OCI-M1 (cell line): ENCODE results near the gene ITGA8.
"Not testable (repeated sequence)": the region's sequence is repeated elsewhere in the genome, so short reads cannot be mapped to it uniquely, and the experiment has no call there.

Source experiments
- DNase-seq: peaks from one replicate; lab custom pipeline; 2025; lab: John Stamatoyannopoulos, UW

The ITGA8 gene

GRCh38 chr10:15609246-15609645, 110.5 kb downstream of the ITGA8 start:
- no peak for DNase-seq

GRCh38 chr10:15606377-15606776, 113.3 kb downstream of the ITGA8 start:
- no peak for DNase-seq

- no peak for DNase-seq
These were observed 113.9 kb downstream of the ITGA8 start for GRCh38 chr10:15605740-15606369.

DNA sequence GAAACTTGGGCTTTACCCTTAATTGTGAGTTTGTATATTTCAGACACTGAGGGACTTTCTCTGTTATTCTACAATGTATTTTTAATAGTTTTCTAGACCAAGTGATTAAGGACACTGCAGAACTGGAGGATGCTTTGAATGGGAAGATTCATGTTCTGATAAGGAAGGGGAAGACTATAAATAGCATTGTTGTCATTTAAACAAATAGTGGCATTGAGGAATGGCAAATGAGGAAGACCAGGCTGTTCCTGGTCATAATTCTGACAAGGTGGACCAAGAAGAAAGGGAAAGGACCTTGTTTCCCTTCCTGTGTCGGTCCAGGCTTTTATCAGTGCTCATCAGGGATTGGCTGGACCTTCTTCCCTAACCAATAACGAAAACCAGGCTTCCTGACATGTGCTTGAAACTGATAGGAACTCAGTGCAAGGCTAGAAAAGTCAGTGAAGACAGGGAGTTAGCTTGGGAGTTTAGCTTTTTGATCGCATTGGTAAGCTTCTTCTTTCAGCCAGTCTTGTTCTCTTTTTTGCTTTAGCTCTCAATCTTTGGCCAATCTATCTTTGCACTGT, 116.2 kb downstream of the ITGA8 start:
- peak; percentile 69 for DNase-seq

GRCh38 chr10:15601819-15602218, 117.9 kb downstream of the ITGA8 start:
- DNase-seq, result no peak

- DNase-seq, result no peak
These were observed 124.5 kb downstream of the ITGA8 start for GRCh38 chr10:15595260-15595659.

DNA sequence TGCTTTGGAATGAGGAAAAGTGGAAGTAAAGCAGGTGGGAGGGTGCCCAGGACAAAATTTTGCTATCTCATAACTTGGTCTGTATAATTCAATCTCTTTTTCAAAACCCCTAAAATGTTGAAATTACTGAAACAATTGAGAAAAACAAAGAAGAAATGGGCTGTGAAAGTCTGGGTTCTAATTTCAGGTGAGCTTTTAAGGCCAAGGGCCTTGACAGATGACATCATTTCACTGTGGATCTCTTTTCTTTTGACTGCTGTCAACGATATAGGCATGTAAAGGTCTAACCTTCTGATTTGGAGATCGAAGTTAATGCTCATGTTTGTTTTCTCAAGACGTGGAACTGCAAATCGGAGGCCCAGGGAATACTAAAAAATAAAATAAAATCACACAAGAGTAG, 127.8 kb downstream of the ITGA8 start:
- DNase-seq, result no peak

DNA sequence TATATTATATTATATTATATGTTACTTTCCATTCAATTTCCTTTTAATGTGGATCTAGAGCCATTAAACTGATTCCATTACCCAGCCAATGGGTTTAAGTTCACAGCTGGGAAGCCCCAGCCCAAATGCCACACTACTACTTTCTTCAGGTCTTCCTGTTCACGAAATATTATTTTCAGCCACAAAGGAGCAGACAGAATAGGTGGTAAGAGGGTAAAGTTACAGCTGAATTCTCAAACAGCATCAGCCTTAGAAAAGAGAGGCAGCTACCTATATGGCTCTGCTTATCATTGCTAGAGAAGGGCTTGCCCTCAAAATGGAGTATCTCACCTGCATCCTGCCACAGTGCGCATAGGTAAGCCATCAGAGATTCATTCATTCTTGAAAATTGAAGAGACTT, 128.3 kb downstream of the ITGA8 start:
- no peak for DNase-seq

GRCh38 chr10:15588635-15589508, 130.8 kb downstream of the ITGA8 start:
- no peak for DNase-seq

DNA sequence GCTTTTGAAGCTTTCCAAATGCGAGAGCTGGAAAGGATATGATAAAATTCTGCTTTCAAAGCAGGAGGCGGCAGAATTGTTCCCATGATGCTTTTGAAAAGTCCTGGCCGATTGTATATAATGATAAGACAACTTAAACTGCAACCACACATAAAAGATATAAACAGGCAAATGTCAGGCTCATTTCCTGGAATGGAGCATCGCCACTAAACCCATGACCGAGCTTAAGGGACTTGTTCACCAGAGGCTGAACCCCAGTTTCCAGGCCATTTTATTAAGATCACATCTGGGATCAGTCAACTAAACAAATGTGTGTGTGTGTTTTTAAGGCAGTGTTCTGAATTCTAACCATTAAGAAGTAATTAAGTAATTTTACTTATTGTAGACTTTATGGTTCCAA, 131.6 kb downstream of the ITGA8 start:
- no peak for DNase-seq

DNA sequence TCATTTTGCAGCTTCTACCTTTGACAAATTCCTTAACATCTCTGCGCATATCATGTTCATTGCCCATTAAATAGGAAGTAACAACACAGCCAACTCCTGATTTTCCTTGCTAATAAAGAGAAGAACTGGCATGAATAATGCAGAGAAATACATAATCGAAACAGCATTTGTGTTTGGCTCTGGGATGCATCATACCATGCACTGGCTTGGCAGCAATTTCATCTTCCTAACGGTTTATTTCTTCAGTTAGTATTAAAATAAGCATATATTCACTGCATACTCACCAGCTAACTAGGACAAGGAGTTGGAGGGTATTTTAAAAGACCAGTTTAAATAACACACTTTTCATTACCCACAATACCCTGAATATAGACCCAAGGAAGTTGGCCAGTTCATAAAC, 132.5 kb downstream of the ITGA8 start:
- no peak for DNase-seq

- DNase-seq, result peak; percentile 84
These were observed 134.4 kb downstream of the ITGA8 start for GRCh38 chr10:15585303-15585715.

DNA sequence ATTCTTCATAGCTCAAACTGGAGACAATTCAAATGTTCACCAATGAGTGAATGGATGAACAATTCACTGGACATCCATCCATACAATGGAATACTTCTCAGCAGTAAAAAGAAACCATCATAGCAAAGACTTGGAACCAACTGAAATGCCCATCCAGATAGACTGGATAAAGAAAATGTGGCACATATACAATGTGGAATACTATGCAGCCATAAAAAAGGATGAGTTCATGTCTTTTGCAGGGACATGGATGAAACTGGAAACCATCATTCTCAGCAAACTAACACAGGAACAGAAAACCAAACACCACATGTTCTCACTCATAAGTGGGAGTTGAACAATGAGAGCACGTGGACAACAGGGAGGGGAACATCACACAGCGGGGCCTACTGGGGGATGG, 136.8 kb downstream of the ITGA8 start:
- not testable (repeated sequence) for DNase-seq

GRCh38 chr10:15579605-15580004, 140.1 kb downstream of the ITGA8 start:
- no peak for DNase-seq

DNA sequence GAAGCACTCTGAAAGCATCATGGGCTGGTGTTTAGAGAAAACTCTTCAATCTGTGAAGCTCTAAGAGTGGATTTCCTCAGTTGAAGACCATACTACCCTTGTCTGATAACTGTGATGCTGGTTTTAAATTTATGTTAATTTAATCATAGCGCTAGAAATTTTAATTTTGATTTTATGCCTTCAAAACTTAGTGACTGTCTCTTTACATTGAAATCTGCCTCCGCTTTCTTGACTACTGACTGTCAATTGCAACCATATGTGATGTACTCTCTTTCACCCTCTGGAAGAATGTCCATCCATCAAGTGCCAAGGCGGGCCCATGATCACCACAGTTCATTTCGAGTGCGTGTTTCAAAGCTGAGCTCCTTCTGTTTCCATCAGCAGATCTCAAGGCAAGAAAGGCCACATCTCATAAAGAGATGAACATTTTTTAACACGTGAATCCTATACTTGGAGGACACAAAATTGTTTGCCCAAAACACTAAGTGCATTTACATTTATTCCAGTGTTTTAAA, 147.1 kb downstream of the ITGA8 start:
- DNase-seq, result no peak

DNA sequence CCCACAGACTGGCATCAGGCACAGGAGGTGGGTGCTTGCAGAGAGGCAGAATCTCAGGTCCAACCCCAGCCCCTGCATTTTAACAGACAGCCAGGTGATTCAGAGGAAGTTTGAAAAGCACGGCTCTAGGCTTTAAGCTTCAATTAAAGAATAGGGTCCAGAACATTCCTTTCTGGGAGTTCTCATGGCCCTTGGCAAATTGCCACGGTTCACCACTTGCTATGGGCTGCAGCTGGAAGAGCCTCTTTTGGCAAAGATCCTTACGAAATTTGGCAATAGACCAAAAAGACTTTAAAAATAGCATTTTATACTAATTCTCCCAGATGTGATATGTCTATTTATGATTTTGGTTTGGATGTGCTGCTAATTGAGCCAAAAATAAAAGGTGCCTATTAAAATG, 148.1 kb downstream of the ITGA8 start:
- DNase-seq, result no peak

DNA sequence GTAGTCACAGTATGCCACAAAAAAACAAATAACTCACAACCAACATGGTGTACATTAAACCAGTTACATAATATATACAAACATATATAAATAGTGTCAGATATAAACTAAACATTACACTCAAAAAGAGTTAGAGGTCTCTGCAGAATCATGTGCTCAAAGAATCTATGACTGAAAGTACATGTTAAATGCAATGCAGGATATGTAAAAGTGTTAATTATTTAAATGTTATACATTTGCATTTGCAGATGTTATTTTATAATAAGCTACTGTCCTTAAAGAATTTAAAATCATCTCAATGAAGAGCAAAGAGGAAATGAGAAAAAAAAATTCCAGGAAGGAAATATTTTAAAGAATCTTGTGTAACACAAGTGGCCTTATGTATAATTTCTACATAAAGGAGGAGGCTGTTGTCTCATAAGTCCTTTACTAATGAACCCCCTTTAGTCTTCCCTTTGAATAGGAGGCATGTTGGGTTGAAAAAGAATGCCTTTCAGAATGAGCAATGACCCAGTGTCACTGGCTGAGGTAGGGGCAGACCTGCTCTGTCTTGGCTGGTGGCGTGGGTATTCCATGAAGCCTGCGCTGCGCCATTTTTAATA, 148.9 kb downstream of the ITGA8 start:
- no peak for DNase-seq

DNA sequence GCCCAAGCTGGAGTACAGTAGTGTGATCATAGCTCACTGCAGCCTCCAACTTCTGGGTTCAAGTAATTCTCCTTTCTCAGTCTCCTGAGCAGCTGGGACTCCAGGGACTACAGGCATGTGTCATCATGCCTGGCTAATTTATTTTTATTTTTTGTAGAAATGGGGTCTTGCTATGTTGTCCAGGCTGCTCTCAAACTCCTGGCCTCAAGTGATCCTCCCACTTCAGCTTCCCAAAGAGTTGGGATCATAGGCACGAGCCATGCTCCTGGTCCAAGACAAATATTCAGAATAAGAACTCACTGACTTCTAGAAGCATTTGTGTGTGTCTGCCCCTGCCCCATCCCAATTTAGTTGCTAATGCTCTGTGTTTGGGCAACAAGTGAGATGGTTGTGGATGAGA, 151.8 kb downstream of the ITGA8 start:
- DNase-seq, result no peak

DNA sequence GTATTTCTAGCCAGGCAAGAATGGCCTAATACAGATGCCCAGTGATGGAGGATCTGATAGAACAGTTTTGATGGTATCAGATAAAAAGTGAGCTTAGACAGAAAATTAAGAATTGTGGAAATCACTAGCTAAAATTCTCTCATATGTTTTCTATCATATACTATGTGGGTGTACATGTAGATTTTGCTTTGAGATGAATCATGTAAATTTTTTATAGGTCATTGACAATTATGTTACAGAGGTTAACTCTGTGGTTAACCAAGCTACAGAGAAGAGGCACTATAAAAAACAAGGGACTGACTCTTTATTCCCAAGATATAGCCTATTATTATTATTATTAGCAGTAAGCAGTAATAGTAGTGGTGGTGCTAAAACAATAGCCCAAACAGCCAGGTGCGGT, 156.5 kb downstream of the ITGA8 start:
- DNase-seq, result no peak

- no peak for DNase-seq
These were observed 157.1 kb downstream of the ITGA8 start for GRCh38 chr10:15562578-15562977.

GRCh38 chr10:15562116-15562515, 157.6 kb downstream of the ITGA8 start:
- no peak for DNase-seq

GRCh38 chr10:15558136-15558535, 161.6 kb downstream of the ITGA8 start:
- no peak for DNase-seq

DNA sequence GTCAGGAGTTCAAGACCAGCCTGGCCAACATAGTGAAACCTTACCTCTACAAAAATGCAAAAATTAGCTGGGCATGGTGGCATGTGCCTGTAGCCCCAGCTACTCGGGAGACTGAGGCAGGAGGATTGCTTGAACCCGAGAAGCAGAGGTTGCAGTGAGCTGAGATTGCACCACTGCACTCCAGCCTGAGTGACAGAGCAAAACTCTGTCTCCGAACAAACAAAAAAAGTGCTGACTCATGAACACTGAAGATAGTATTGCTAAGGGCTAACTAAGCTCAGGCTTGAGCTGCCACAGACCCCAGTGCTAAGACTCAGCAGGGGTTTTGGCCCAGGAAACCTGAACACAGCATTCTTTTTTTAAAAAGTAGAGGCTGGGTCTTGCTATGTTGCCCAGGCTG, 162.6 kb downstream of the ITGA8 start:
- DNase-seq, result peak; percentile 65
